Measurements from ENCODE around the gene NAV2.

The NAV2 gene

GRCh38 chr11:20156876-20157613, 444.4 kb downstream of the NAV2 start:
- no peak for DNase-seq (ENCODE audit: low spot score)

GRCh38 chr11:20157728-20158127, 445.1 kb downstream of the NAV2 start:
- DNase-seq (ENCODE audit: low spot score): no peak

- DNase-seq (ENCODE audit: low spot score): peak; percentile 72
These were observed 446.1 kb downstream of the NAV2 start for GRCh38 chr11:20158597-20159257.

- DNase-seq (ENCODE audit: low spot score): no peak
These were observed 447.1 kb downstream of the NAV2 start for GRCh38 chr11:20159466-20160381.

- no peak for DNase-seq (ENCODE audit: low spot score)
These were observed 448.0 kb downstream of the NAV2 start, which contains the start of gene DBX1 for GRCh38 chr11:20160425-20161229. DBX1 (minus strand) TSS chr11:20160475; CDS start chr11:20160324, 151 bp downstream.

GRCh38 chr11:20161230-20161918, 448.7 kb downstream of the NAV2 start:
- DNase-seq (ENCODE audit: low spot score): no peak

GRCh38 chr11:20161923-20162744, 449.5 kb downstream of the NAV2 start:
- DNase-seq (ENCODE audit: low spot score): no peak

GRCh38 chr11:20162824-20163782, 450.5 kb downstream of the NAV2 start:
- no peak for DNase-seq (ENCODE audit: low spot score)

- no peak for DNase-seq (ENCODE audit: low spot score)
These were observed 451.3 kb downstream of the NAV2 start for GRCh38 chr11:20163783-20164481.

All from hepatic stellate cell (primary cell).